DMS79 (cell line): Measurements from ENCODE around the gene SMAD2.
A peak's percentile ranks its signal among the peaks of the same experiment; 100 is the strongest.

ENCODE experiments used
- DNase-seq: peaks from one replicate; lab custom pipeline; 2025; lab: John Stamatoyannopoulos, UW

SMAD2 gene

DNA sequence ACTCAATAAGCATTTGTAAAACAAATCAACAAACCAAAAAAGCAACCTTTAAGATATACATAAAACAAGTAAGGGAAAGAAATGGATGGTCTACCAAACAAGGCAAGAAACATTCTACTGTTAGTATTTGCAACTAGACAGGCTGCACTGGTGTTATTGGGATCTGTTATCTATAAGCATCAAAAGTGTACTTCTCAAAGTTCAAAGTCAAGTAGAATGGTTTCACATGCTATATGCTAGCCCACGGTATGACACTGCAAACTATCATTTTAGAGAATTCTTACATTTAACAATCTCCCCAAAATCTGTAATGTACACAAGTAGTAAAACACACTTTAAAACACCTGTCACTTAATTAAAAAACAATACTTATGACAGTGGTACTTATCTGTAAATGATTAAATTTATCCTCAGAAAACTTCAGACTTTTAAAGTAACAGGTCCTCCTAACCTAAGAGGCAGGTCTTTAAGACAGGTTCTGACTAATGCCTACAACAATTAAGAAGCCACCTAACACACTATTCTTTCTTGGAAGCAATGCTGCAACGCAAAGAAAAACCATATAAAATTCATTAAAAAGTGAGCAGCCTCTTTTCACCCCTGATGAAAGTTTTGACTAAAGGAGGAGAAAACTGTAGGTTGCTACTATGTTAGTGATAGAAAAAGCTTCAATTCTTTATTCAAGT, 34.8 kb downstream of the SMAD2 start:
- no peak for DNase-seq

GRCh38 chr18:47893939-47894699, 36.3 kb downstream of the SMAD2 start:
- no peak for DNase-seq

GRCh38 chr18:47893047-47893446, 37.4 kb downstream of the SMAD2 start:
- DNase-seq, result no peak

GRCh38 chr18:47888156-47888555, 42.3 kb downstream of the SMAD2 start:
- no peak for DNase-seq

DNA sequence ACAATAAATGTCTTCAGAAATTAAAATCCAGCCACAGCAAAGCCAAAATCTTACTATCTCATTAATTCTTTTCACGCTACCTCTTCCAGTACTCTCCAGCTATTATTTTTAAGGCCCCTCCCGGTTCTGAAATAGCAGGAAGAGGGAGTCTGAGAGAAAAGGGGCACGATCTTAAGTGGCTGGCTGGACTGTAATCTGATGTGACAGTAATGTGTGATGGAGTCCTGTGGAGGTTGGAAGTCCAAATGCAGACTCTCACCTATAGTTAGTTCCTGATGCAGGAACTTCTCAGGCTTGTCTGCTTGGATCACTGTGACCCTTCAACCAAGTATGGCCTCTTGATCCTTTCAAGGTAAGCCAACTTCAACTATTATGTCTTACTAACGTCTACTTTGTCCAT, 43.2 kb downstream of the SMAD2 start:
- no peak for DNase-seq

DNA sequence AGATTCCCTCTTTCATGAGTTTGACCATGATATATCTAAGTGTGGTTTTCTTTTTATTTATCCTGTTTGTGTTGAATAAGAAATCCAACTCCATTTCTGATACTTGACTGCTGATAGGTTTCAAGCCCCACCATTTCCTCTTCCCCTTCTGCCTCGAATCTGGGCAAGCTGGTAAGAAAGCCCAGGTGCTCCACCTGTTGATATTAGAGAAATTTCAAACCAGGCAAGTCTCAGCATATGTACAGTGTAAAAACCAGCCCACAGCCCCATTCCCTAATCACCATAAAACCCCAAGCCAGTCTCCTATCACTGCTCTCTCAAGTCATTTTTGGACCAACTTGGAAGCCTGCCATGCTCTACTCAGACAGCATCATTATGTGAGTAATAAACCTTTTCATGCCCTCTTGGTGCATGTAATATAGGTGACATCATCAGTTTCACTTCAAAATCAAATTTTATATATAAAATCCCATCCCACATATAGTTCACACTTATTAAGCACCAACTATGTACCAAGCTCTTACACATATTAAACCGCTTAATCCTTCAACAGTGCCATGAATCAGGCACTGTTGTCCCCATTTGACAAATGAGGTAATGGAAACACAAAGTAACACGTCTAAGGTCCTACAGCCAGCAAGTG, 46.6 kb downstream of the SMAD2 start:
- DNase-seq, result peak; percentile 44

GRCh38 chr18:47882641-47883040, 47.8 kb downstream of the SMAD2 start:
- no peak for DNase-seq

DNA sequence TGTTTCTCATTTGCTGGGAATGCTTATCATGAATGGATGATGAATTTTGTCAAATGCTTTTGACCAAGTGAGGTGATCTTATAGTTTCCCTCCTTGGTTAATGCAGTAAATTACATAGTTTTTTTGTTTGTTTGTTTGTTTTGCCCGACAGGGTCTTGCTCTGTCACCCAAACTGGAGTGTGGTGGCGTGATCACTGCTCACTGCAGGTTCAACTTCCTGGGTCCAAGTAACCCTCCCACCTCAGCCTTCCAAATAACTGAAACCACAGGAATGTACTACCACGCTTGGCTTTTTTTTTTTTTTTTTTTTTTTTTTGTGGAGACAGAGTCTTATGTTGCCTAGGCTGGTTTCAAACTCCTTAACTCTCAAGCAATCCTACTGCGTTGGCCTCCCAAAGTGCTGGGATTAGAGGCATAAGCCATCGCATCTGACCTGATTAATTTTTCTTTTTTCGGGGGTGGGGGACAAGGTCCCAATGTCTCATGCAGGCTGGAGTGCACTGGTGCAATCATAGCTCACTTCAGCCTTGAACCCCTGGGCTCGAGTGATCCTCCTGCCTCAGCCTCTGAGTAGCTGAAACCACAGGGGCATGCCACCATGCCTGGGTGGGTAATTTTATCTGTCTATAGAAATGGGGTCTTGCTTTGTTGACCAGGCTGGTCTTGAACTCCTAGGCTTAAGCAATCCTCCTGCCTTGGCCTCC, 48.6 kb downstream of the SMAD2 start:
- no peak for DNase-seq

DNA sequence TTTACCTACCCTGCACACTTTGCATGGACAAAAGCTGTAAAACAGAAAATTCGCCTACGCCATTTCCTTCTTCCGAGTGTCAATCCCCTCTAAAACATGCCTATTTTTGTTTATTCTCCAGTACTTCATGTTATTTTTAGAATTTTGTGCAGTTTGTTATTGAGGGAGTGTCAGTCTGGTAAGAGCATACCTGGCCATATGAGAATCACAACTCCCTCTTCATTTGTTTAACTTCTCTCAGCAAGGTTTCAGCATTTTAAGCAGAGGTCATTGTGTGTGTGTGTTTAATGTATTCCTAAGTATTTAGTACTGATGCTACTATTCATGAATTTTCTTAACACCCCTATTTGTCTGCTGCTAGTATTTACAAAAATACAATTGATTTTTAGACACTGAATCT, 49.4 kb downstream of the SMAD2 start:
- DNase-seq, result no peak

DNA sequence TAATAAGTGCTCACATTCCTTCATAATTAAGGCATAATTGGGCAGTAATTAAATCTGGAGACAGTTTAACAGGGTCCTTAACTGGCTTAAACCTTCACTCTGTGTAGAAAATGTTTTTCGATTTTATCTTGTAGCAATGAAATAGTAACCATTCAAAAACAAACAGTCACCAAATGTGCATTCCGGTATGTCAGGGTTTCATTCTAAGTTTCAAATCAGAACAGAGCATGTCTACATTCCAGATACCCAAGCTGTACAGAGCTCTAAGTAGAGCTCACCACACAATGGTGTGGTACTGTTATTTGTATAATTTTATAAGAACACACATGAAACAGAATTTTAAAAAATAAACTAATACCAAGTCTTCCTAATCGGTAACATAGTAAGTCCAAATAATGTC, 52.6 kb downstream of the SMAD2 start:
- no peak for DNase-seq

DNA sequence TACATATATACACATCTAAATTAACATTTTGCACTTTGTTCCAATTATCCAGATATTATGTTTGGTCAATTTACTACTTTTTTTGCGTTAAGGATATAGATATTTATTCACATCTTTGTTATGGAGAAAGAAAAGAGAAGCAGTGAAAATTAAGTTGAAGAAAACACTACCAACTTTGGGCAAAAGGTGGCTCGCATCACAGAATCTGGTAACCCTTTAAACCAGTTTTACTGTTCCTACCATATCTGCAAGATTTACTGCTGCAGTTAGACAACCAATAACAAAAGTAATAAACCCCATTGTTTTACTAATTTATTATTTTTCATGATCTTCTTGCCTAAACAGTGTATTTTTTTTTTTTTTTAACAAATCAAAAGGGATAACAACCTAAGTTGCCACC, 53.6 kb downstream of the SMAD2 start:
- no peak for DNase-seq

GRCh38 chr18:47873625-47874024, 56.8 kb downstream of the SMAD2 start:
- no peak for DNase-seq

- DNase-seq, result no peak
These were observed 58.0 kb downstream of the SMAD2 start for GRCh38 chr18:47872426-47872825.

GRCh38 chr18:47871288-47871687, 59.2 kb downstream of the SMAD2 start:
- no peak for DNase-seq

- no peak for DNase-seq
These were observed 59.9 kb downstream of the SMAD2 start for GRCh38 chr18:47870605-47871004.

DNA sequence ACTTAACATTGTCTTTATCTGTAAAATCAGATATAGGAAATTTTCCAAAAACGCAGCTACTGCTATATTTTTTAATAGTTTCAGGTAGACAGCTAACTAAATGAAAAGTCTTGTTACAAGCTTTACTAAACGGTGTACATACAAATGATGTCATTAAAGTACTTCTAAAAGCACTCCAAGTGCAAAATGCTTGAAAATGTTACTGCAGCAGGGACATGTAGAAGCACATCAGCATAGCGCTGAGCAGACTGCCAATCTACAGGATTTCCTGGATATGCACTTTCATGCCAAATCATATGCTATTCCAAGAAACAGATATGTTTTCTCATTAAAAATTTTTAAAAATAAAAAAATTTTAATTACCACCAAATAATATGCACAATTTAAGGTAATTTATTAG, 61.7 kb downstream of the SMAD2 start:
- DNase-seq, result peak; percentile 36

GRCh38 chr18:47865183-47865582, 65.3 kb downstream of the SMAD2 start:
- DNase-seq, result no peak

DNA sequence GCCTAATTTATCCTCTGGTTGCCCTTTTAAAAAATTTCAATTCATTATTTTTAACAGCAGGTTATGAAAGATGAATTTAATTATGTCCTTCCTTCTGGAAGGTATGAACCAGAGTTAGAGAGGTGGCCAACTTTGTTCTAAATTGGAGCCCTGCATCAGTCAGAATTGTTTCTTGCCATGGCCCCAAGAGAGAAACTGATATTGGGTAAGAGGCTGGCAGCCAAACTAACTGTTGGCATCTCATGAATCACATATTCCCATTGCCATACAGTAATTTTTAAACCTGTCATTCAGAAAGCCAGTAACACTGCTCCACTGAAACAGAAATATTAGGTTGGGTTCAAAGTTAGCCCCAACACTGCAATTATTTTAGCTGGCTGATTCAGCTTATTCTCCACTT, 67.4 kb downstream of the SMAD2 start:
- DNase-seq, result no peak

DNA sequence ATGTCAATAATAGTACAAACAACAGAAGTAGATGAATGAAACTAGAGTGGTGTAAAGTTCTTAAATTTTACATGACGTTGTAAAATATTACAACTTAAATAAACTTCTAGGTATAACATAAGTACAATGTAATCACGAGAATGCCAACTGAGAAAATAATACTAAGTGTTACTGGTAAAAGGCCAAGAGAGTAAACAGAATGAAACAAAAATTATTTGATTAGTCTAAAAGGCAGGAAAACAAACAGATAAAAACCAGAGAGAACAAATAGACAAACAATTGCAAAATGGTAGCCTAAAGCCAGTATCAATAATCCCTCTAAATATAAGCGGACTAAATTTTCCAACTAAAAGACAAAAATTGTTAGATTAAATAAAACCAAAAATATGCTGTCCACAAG, 71.9 kb downstream of the SMAD2 start:
- DNase-seq, result no peak

- no peak for DNase-seq
These were observed 82.8 kb downstream of the SMAD2 start for GRCh38 chr18:47847635-47848034.

GRCh38 chr18:47846431-47846830, 84.0 kb downstream of the SMAD2 start:
- no peak for DNase-seq

DNA sequence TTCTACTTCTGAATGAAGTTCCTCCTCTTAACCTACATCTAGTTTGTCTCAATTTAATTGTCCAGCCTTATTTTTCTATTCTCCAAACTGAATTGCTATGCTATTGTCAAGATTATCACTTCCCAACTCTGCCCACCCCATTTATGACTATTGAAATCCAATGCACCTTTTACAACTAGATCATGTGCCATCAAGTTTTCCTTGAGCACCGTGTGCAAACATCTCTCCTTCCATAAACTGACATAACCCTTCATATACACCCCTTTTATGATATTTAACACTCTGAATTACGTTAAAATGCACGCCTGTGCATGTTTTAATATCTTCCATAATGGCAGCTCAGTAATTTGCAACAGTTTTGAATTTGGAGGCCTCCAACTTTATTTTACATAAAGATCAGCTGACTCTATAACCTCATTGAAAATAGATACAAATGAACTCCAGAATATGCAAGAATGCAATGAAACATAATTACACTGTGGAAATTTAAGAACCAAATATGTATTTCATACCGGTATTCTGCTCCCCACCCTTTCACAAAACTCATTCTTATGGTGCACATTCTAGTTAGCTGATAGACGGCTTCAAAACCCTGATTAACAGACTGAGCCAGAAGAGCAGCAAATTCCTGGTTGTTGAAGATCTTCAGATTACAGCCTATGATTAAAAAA, 85.5 kb downstream of the SMAD2 start:
- no peak for DNase-seq
